Renal cortex interstitium (tissue), 11 donors: ENCODE results near the gene KCNMA1. TPM values are rescaled to one million over a fixed set of nuclear protein-coding genes. Genes with fewer than 3 reads are reported as not detected.
"Not testable (repeated sequence)": the region's sequence is repeated elsewhere in the genome, so short reads cannot be mapped to it uniquely, and the experiment has no call there.

ENCODE experiments used
- DNase-seq, 11 donors: peaks; one replicate each; pipeline ENCODE4 v3.0.0-alpha.2; 2013; ENCODE audit warnings: low read depth in 9 of 11, low spot score in 4 of 11; ENCODE audit errors: extremely low read depth in 1 of 11
- polyA plus RNA-seq, 3 donors: library from polyadenylated mRNA; unstranded; fragments of 120-200 nt; gene quantifications; one replicate each; pipeline ENCODE4 v1.2.1, GENCODE V29; 2013; ENCODE audit not compliant: insufficient read length in 3 of 3

KCNMA1 gene
- polyA plus RNA-seq, 3 donors: 3.3 to 3.7 (median 3.3) TPM

- no peak for DNase-seq
Measured at GRCh38 chr10:77404810-77405209, 232.8 kb downstream of the KCNMA1 start.

DNA sequence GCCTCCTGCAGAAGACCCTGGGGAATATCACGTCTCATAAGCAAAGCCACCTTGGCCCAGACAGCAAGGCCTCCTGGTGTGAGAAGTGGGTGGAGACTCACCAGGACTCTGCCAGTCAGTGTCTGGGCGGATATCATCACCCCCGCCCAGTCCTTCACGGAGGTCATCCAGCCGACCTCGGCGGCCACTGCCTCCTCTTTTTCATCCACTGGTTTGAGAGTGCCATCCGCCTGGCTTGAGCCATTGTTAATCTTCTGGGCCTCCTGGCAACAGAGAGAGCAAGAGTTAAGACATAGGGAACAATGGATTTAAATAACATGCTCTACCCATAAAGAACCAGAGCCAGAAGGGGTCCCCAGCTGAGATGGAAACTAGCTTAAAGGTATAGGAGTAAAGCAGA lies 233.8 kb downstream of the KCNMA1 start:
- no peak for DNase-seq

DNA sequence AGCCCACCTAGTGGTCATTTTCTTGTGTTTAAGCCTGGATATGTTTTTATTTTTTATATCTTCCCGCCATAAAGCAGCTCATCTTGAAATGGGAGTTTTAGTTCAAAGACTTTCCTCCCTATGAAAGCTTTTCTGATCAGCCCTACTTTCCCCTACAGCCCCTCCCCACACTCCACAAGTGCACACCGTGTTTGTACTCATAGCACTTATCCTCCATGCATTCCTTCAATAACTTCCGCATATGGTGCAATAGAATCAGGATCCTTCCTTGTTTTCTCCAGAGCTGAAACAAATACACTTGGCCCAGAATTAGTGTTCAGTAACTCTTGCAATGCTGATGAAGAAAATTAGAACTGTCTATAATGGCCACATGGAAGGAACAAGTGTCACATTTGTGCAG lies 235.9 kb downstream of the KCNMA1 start:
- DNase-seq: no peak

DNA sequence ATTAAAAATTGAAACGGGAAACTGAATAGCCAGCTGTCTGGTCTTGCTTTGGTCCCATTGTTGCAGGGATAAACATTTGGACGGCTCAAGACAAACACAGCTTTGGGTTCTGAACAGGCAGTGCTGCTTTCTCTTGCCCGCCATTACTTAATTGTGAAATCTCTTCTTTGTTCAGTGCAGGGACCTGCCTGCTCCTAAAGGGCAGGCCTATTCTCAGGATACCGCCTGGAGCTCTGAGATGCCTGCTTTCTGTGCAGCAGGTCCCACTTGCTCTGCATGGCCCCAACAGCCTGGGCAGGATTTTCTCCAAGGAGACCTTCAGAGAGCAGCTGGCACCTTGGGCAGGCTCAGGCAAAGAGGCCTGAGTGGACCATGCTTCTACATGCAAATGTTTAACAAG lies 237.6 kb downstream of the KCNMA1 start:
- no peak for DNase-seq

- DNase-seq: no peak
Measured at GRCh38 chr10:77398986-77399755, 238.4 kb downstream of the KCNMA1 start.

DNA sequence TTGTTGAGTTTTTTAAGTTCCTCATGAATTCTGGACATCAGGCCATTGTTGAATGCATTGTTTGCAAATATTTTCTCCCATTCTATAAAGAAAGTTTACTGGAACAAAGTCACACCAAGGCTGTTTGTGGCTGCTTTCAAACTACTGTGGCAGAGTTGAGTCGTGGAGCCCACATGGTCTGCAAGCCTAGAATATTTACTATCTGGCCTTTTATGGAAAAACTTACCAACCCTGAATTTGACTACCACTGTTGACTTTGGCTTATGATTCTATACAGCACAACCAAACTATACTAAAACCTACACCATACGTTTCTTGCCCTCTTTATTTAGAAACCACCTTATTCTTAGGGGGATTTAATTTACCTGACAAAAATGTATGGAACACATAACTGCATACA lies 239.1 kb downstream of the KCNMA1 start:
- DNase-seq: no peak

DNA sequence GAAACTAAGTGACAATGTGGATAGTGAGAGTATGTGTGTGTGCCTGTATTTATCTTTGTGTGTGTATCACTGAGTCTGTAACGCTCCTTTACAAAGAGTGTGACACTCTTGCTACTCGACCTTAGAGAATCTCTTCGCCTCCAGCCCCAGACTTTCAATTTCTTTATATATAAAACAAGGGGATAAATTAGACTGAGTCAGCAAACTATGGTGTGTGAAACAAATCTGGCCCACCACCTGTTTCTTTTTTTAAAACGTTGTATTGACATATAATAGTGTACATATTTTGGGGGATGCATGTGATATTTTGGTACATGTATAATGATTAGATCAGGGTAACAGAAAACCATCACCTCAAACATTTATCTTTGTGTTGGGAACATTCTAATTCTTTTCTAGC lies 240.5 kb downstream of the KCNMA1 start:
- DNase-seq: no peak

DNA sequence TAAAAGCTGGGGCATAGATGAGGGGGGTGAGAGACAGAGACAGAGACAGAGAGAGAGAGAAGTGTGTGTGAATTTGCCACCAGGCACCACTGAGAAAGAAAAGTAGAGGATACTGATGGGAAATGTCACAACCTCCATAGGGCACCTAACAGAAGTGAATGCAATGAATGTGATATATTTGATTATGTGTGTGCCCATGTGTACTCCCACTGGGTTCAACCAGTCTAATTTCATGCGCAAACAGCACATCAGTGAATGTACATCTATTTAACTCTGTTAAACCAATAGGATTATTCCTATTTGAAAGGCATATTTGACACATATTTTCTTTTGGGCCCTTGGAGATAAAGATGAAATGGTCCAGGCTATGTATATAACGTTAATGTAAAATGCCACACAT lies 241.3 kb downstream of the KCNMA1 start:
- DNase-seq: no peak

GRCh38 chr10:77393821-77394501 lies 243.6 kb downstream of the KCNMA1 start:
- no peak for DNase-seq

DNA sequence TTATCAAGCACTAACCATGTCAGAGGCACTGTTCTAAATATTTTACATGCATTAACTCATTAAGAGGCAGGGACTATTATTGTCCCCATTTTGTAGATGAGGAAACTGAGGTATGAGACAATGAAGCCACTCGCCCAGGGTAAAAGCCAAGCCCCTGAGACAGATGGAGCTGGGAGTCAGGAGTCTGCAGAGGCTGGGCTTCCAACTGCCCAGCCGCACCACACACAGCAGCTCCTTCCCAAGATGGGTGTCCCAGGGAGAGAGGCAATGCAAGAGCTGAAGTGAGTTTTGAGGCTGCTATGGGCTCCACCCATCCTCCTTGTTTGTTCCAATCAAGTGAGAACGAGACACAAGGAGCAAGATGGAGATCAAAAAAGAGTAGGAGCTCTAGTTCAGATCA lies 244.2 kb downstream of the KCNMA1 start:
- DNase-seq: no peak

- no peak for DNase-seq
Measured at GRCh38 chr10:77392851-77393250, 244.8 kb downstream of the KCNMA1 start.

DNA sequence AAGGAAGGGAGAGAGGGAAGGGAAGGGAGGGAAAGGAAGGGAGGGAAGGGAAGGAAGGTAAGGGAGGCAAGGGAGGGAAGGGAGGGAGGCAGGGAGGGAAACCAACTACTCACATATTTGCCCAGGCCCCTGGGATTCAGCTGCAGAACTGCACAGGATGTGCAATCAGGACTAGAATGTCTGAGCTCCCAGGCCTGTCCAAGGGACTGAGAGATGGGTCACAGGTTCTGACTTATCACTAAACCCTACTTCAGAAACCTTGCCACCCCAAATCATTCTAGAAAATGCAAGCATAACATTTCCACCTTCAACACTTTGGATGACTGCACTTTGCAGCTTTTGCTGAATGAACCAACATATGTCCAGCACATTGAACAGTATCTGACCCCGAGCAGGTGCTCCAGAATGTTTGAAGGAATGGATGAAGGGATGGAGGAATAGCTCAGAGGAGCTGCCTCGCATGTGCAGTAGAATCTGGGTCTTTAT lies 245.3 kb downstream of the KCNMA1 start:
- no peak for DNase-seq

DNA sequence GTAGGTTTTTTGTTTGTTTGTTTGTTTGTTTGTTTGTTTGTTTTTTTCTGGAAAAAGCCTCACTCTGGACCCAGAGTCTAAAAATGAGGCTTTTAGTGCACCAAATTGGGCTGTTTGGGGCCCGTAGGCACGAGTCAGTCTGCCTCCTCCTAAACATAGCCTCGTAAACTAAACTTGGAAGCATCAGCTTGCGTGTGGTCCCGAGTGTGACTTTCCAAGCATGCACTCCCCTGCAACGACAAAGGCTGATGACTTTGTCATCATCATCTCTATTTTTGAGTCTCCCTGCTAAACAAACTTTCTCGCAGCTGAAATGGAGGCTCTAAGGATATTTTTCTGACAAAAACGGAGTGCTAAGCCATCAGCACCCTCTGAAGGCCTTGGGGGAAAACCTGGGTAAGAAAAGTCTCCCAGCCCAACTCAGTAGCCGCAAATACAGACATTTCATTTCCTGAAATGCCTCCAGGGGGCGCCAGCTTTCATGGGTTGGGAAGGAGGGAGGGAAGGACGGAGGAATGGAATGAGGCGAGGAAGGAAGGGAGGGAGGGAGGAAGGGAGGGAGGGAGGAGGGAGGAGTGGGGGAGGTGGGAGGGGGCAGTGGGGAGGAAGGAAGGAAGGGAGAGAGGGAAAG lies 245.9 kb downstream of the KCNMA1 start:
- peak; percentile 53 to 87 (median 76) for DNase-seq

DNA sequence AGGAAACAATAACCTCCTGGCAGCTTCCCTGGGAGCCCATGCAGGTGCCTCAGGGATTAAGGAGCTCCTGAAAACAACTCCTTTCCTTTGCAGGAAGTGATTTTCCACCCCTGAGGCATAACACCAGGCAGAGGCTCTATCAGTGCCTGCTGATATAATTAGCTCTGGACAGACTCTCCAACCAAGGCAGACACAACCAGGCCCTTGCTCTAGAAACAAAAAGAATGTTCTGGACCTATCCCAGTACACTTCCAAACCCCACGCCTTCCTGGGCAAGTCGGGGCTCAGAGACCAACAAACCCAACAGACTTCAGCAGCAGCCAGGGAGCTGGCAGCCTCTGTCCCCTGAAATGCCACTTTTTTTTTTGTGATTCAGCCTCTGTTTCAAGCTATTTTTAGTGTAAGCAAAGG lies 247.1 kb downstream of the KCNMA1 start:
- no peak for DNase-seq

DNA sequence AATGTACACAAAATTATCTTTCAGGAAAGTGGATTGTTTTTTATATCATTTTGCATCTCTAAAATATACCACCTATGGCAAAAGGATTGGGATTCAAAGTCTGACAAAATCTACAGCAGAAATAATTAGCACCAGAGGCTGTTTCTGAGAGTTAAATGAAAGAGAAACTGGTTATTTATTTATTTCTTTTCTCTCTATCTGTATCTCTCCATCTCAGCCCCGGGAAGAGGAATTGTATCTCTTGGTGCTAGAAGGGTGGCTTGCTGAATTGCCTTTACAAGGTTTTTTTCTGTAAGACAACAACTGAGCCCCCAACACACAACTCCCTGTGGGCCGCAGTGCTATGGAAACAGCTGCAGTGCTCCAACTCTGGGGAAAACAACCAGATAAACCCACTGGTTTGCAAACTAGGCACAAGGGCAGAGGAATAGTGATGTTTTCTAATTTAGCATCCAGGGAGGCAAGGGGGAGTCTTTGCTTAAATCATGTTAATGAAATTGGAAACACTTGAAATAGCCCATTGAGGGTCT lies 249.0 kb downstream of the KCNMA1 start:
- DNase-seq: no peak

- not testable (repeated sequence) for DNase-seq
Measured at GRCh38 chr10:77387701-77388100, 249.9 kb downstream of the KCNMA1 start.

DNA sequence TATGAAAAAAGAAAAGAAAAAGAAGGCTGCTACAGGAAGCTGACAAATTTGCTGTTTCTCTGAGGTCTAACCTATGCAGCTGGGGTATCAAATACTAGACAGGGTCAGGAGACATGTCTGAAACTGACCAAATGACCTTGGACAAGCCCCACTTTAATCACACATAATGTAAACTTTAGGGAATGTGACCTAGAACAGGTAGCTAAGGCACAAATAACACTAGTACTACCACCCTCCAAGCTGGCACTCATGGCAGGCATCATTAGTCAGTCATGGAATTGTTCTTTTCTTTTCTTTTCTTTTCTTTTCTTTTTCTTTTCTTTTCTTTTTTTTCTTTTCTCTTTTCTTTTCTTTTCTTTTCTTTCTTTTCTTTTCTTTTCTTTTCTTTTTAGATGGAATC lies 250.4 kb downstream of the KCNMA1 start:
- no peak for DNase-seq

DNA sequence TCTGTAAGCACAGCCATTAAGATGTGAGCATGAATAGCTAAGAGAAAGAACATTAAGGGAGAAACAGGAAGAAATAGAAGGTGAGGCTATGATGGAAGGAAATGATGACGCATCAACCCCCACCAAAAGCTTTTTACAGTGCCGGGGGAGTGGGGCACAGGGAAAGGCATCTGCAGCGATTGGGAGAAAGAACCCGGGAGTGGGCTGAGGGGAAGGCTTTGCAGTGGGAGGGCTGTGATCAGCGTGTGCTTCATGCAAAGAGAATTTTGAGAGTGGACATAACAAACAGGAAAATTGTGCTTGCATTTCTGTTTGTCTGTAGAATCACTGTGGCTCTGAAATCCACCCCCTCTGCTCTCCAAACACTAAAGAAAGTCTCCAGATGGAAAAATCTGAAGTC lies 250.8 kb downstream of the KCNMA1 start:
- no peak for DNase-seq

GRCh38 chr10:77386365-77386764 lies 251.2 kb downstream of the KCNMA1 start:
- no peak for DNase-seq

DNA sequence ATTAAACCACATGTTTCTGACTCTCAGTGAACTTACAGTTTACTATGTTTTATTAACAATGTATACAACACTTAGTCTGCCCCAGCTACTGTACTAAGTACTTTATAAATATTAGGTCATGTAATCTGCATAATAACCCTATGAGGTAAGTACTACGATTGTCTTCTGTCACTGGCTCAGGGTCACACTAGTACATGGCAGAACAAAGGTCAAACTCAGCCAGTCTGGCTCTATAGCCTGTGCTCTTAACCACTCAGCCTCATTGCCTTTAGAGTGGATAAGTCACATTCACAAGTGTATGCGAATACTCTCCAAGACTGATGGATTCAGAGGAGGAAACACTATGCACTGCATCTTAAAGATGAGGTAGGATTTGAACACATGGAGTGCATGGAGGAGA lies 252.3 kb downstream of the KCNMA1 start:
- DNase-seq: no peak
